Pericardium fibroblast (primary cell): ENCODE data around the gene ZNF135. TPM values are rescaled to one million over a fixed set of nuclear protein-coding genes. Genes with fewer than 3 reads are reported as not detected.

ENCODE experiments used
- total RNA-seq: library from RNA; depleted of rRNA; stranded (reverse); fragments of >200 nt; gene quantifications from 2 replicates; pipeline ENCODE4 v1.2.3, GENCODE V29; 2015

The ZNF135 gene
- 3.3 and 3.4 TPM in 2 replicates for total RNA-seq

DNA sequence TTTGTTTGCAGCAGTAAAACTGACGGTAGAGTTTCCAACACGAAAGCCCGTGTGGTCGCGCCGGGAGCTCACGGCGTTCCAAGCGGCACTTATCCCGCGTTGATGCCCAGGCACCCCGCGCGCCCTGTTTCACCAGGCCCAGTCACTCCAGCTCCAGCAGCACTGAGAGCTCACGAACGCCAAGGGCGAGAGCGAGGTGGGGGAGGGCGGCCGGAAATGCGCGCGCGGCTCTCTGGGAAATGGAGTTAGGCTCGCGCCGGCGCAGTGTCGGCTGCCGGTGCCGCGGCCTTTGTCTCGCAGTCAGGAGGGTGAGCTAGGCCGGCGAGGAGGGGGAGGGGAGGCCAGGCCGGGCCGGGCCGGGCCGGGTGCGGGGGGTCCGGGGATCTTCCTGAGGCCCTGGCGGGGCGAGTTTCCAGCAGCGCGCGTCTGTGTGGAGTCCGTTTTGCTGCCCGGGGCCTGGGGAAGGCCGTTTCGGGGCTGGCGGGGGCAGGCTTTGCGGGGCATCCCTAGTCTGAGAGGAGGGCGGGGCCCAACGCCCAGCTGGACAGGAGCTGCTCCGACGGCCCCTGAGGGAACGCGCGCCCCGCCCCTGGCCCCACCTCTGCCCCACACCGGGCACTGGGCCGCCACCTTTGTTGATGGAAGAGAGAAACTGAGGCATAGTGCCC, at the start of gene ZNF135:
Gene ZNF135, plus strand, starts transcription at position 280 of the 668 bp plus-strand sequence. CDS start 721 bp downstream, outside the sequence.

GRCh38 chr19:58033741-58034476, 25.2 kb upstream of the ZNF135 start, which contains the start of gene ZSCAN1:
Gene ZSCAN1, plus strand, starts transcription at chr19:58034025. Its CDS starts 3,812 bp downstream, at chr19:58037837.

GRCh38 chr19:58097781-58098681, 38.9 kb downstream of the ZNF135 start, which contains the start of gene ZSCAN18:
Gene ZSCAN18, minus strand, starts transcription at chr19:58098231. Its CDS starts 7,964 bp downstream, at chr19:58090267.

Other genes with a start within 250 kb of the ZNF135 start
- 0.85 and 2.6 TPM in 2 replicates for gene ZNF552, start 244.4 kb upstream of the ZNF135 start, total RNA-seq
- 7.9 and 10.6 TPM in 2 replicates for gene ZNF587B, start 229.0 kb upstream of the ZNF135 start, total RNA-seq
- 9.0 and 15.4 TPM in 2 replicates for gene ZNF587, start 209.4 kb upstream of the ZNF135 start, total RNA-seq
- 2.9 and 7.7 TPM in 2 replicates for gene ZNF814, start 170.2 kb upstream of the ZNF135 start, total RNA-seq
- gene ZNF417, start 142.7 kb upstream of the ZNF135 start, total RNA-seq: 6.9 and 7.8 TPM in 2 replicates
- gene ZNF418, start 123.9 kb upstream of the ZNF135 start, total RNA-seq: 2.9 and 3.3 TPM in 2 replicates
- gene ZNF256, start 111.6 kb upstream of the ZNF135 start, total RNA-seq: 2.6 and 3.8 TPM in 2 replicates
- not detected in 2 replicates for gene C19orf18, start 84.7 kb upstream of the ZNF135 start, total RNA-seq
- gene ZNF606, start 56.5 kb upstream of the ZNF135 start, total RNA-seq: 8.2 and 8.3 TPM in 2 replicates
- gene ZSCAN1, start 25.3 kb upstream of the ZNF135 start, total RNA-seq: not detected in 2 replicates
- 34.6 and 41.3 TPM in 2 replicates for gene ZSCAN18, start 38.9 kb downstream of the ZNF135 start, total RNA-seq
- gene ZNF329, start 91.5 kb downstream of the ZNF135 start, total RNA-seq: 9.1 and 10.0 TPM in 2 replicates
- 14.6 and 18.6 TPM in 2 replicates for gene ZNF274, start 123.8 kb downstream of the ZNF135 start, total RNA-seq
- 21.0 and 23.2 TPM in 2 replicates for gene ZNF544, start 169.6 kb downstream of the ZNF135 start, total RNA-seq
- gene ZNF8, start 219.7 kb downstream of the ZNF135 start, total RNA-seq: 4.3 and 6.6 TPM in 2 replicates
- gene ERVK3-1, start 246.1 kb downstream of the ZNF135 start, total RNA-seq: 34.7 and 40.5 TPM in 2 replicates